IMR-90 (cell line): ENCODE results near the gene UQCC5.

Experiments
- BHLHE40 ChIP-seq: fragments of 150-350 bp; IDR thresholded peaks from 2 replicates; pipeline ENCODE4 v1.6.1; 2016; ENCODE audit warnings: mild to moderate bottlenecking, low read depth, low read length
- CEBPB ChIP-seq: IDR thresholded peaks from 2 replicates; pipeline ENCODE4 v1.6.1; 2012; ENCODE audit warnings: low read depth, low read length, improper control_type of control experiment
- CHD1 ChIP-seq: IDR thresholded peaks from 2 replicates; pipeline ENCODE4 v1.6.1; 2012; ENCODE audit warnings: low read depth, low read length, improper control_type of control experiment
- CTCF ChIP-seq: conservative IDR thresholded peaks from 2 replicates; pipeline ENCODE4 v1.5.1; 2012; ENCODE audit warnings: mild to moderate bottlenecking, low read depth, low read length, improper control_type of control experiment
- FOS ChIP-seq: fragments of 150-350 bp; IDR thresholded peaks from 2 replicates; pipeline ENCODE4 v1.6.1; 2016; ENCODE audit warnings: low read depth, low read length
- MAFK ChIP-seq: IDR thresholded peaks from 2 replicates; pipeline ENCODE4 v1.6.1; 2012; ENCODE audit warnings: low read depth, low read length, improper control_type of control experiment
- MAZ ChIP-seq: IDR thresholded peaks from 2 replicates; pipeline ENCODE4 v1.6.1; 2012; ENCODE audit warnings: low read depth, mild to moderate bottlenecking, low read length, improper control_type of control experiment, moderate library complexity, borderline replicate concordance
- MXI1 ChIP-seq: IDR thresholded peaks from 2 replicates; pipeline ENCODE4 v1.6.1; 2012; ENCODE audit warnings: low read depth, mild to moderate bottlenecking, low read length, moderate library complexity, borderline replicate concordance
- POLR2A ChIP-seq: IDR thresholded peaks from 2 replicates; pipeline ENCODE4 v1.6.1; 2012; ENCODE audit warnings: mild to moderate bottlenecking, low read depth, low read length
- RCOR1 ChIP-seq: IDR thresholded peaks from 2 replicates; pipeline ENCODE4 v1.6.1; 2012; ENCODE audit warnings: mild to moderate bottlenecking, low read length, improper control_type of control experiment; ENCODE audit not compliant: insufficient replicate concordance
- RFX5 ChIP-seq: IDR thresholded peaks from 2 replicates; pipeline ENCODE4 v1.8.0; 2012; ENCODE audit warnings: low read depth, mild to moderate bottlenecking, low read length, moderate library complexity
- USF2 ChIP-seq: fragments of 150-350 bp; IDR thresholded peaks from 2 replicates; pipeline ENCODE4 v1.6.1; 2017; ENCODE audit warnings: mild to moderate bottlenecking, antibody characterized with exemption, low read length, low read depth

GRCh38 chr3:52530918-52531826, 5.2 kb upstream of the UQCC5 start:
- no peak for TF ChIP-seq POLR2A
- TF ChIP-seq CTCF = no peak
- TF ChIP-seq CHD1 = no peak
- TF ChIP-seq USF2 = no peak
- no peak for TF ChIP-seq MXI1
- no peak for TF ChIP-seq RCOR1
- no peak for TF ChIP-seq CEBPB
- TF ChIP-seq BHLHE40 = no peak
- no peak for TF ChIP-seq MAFK
- TF ChIP-seq RFX5 = no peak
- no peak for TF ChIP-seq MAZ
- no peak for TF ChIP-seq FOS
